Spleen (tissue), 7 donors: ENCODE measurements around the gene OFD1.

ENCODE experiments used
- CTCF ChIP-seq, 11 experiments: fragments of 200-600 bp in 7 of 11; fragments of 450-650 bp in 4 of 11; sonication (generic) in 4 of 11; IDR thresholded peaks in 8 of 11; conservative IDR thresholded peaks in 3 of 11; 1 replicate in 7 of 11; 2 replicates in 4 of 11; pipeline versions ENCODE4 v1.4.0 to v1.8.0; 2016 to 2021; ENCODE audit warnings: antibody characterized with exemption in 11 of 11, inconsistent platforms in 4 of 11, mild to moderate bottlenecking in 1 of 11
- POLR2AphosphoS5 ChIP-seq, 3 donors: sonication (generic); formaldehyde crosslinking; IDR thresholded peaks; one replicate each; pipeline ENCODE4 v1.5.1; 2017; ENCODE audit warnings: antibody characterized with exemption in 3 of 3
- donor health status: DM: no; HTN: no; CAD: no; lungs with moderate emphysema.
- donor health status: DM: no; HTN: no; CAD: no.
- donor health status: DM: no; HTN: no; CAD: no.

DNA sequence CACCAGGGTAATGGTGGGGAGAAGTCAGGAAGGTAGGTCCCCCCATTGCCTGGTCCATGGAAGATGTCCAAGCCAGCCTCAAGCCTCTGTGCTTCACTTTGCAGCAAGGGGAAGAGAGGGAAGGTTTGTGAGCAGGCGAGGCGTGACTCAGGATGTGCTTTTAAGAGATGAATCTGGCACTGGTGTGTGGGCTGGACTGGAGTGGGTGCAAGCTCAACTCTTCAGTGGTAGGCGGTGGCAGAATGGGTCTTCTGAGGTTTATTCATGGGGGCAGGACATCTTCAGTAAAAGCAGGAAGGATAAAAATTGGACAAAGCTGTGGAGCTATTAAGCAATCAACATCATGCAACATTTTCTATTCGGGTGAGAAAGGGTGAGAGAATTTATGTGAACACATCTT, 63.0 kb downstream of the OFD1 start:
- TF ChIP-seq POLR2AphosphoS5 (IDR thresholded peaks at IDR 0.05) (no peak), CTCF (IDR thresholded peaks at IDR 0.05 in 8 of 11, conservative IDR thresholded peaks at IDR 0.05 in 3 of 11) (no peak)
